IMR-90 (cell line): ENCODE data around the gene KIAA1586. TPM values are rescaled to one million over a fixed set of nuclear protein-coding genes. Genes with fewer than 3 reads are reported as not detected.

Source experiments
- ATAC-seq: fragments of 200-7000 bp; cut with Tn5 transposase; 2 replicates; pipeline ENCODE4 v1.9.1; 2020; ENCODE audit warnings: low read depth, mild to moderate bottlenecking, moderate library complexity
- BruUV-seq: library from RNA; stranded (reverse); fragments of 400-500 nt; replicated peaks from 2 replicates; lab custom pipeline; 2021; lab: Mats Ljungman, UMichigan
- CTCF ChIA-PET: fragments of 300-600 bp; formaldehyde crosslinking; extraction: SDS; loops from one replicate; lab custom pipeline; 2021; ENCODE audit warnings: antibody characterized with exemption; lab: Yijun Ruan, JAX
- POLR2A ChIA-PET: fragments of 300-600 bp; sonication (Branson Sonifier 250); formaldehyde crosslinking; loops from one replicate; lab custom pipeline; 2022; ENCODE audit warnings: antibody characterized with exemption; ENCODE audit not compliant: unreplicated experiment; lab: Charles Lee
- DNase-seq: peaks from one replicate; pipeline ENCODE4 v3.0.0; 2013
- H2AFZ ChIP-seq: replicated peaks from 2 replicates; pipeline ENCODE3; 2013; ENCODE audit warnings: low read length, mild to moderate bottlenecking; ENCODE audit not compliant: poor library complexity
- H2AK5ac ChIP-seq: 2 replicates; pipeline ENCODE4 v1.6.1; 2013; ENCODE audit warnings: low read depth, low read length, inconsistent platforms
- H2AK9ac ChIP-seq: replicated peaks from 2 replicates; pipeline ENCODE3; 2013; ENCODE audit warnings: mild to moderate bottlenecking, low read depth, low read length, moderate library complexity; ENCODE audit not compliant: poor library complexity
- H2BK120ac ChIP-seq: 2 replicates; pipeline ENCODE4 v1.6.1; 2013; ENCODE audit warnings: low read depth, low read length, inconsistent platforms
- H2BK15ac ChIP-seq: 3 replicates; pipeline ENCODE4 v1.6.1; 2013; ENCODE audit warnings: low read depth, low read length, inconsistent platforms
- H2BK20ac ChIP-seq: 2 replicates; pipeline ENCODE4 v1.6.1; 2013; ENCODE audit warnings: low read depth, mild to moderate bottlenecking, inconsistent platforms, low read length, moderate library complexity
- H2BK5ac ChIP-seq: 2 replicates; pipeline ENCODE4 v1.6.1; 2013; ENCODE audit warnings: mild to moderate bottlenecking, low read depth, low read length, inconsistent platforms; ENCODE audit not compliant: poor library complexity, severe bottlenecking
- H3K14ac ChIP-seq: replicated peaks from 2 replicates; pipeline ENCODE4 v1.6.1; 2013; ENCODE audit warnings: low read depth, low read length, inconsistent platforms
- H3K18ac ChIP-seq: 2 replicates; pipeline ENCODE4 v1.6.1; 2013; ENCODE audit warnings: low read depth, low read length, control low read depth
- H3K23ac ChIP-seq: 2 replicates; pipeline ENCODE4 v1.6.1; 2013; ENCODE audit warnings: low read depth, low read length, inconsistent platforms
- H3K27ac ChIP-seq: 2 replicates; pipeline ENCODE4 v1.5.1; 2013; ENCODE audit warnings: mild to moderate bottlenecking, control low read depth, low read length; ENCODE audit not compliant: insufficient read depth
- H3K27me3 ChIP-seq: 2 replicates; pipeline ENCODE4 v1.6.1; 2013; ENCODE audit warnings: low read length; ENCODE audit not compliant: control insufficient read depth, insufficient read depth
- H3K36me3 ChIP-seq: 2 replicates; pipeline ENCODE4 v1.6.1; 2013; ENCODE audit warnings: low read length, mixed read lengths; ENCODE audit not compliant: control insufficient read depth, insufficient read depth
- H3K4ac ChIP-seq: 2 replicates; pipeline ENCODE4 v1.6.1; 2013; ENCODE audit warnings: low read depth, low read length, inconsistent platforms
- H3K4me1 ChIP-seq: 2 replicates; pipeline ENCODE4 v1.6.1; 2013; ENCODE audit warnings: low read length, mixed read lengths; ENCODE audit not compliant: control insufficient read depth, insufficient read depth
- H3K4me2 ChIP-seq: 2 replicates; pipeline ENCODE4 v1.6.1; 2013; ENCODE audit warnings: low read depth, mild to moderate bottlenecking, control low read depth, low read length, moderate library complexity
- H3K4me3 ChIP-seq: 2 replicates; pipeline ENCODE4 v1.5.1; 2013; ENCODE audit warnings: low read depth, mild to moderate bottlenecking, control low read depth, low read length, moderate library complexity; ENCODE audit not compliant: insufficient read depth
- H3K56ac ChIP-seq: 2 replicates; pipeline ENCODE4 v1.6.1; 2013; ENCODE audit warnings: low read length, inconsistent platforms; ENCODE audit not compliant: insufficient read depth; ENCODE audit errors: extremely low read depth
- H3K79me1 ChIP-seq, 2 experiments: 2 replicates each; pipeline ENCODE4 v1.6.1; 2013; ENCODE audit warnings: low read length in 2 of 2, inconsistent platforms in 1 of 2, low read depth in 1 of 2
- H3K9ac ChIP-seq: 2 replicates; pipeline ENCODE4 v1.6.1; 2013; ENCODE audit warnings: low read depth, low read length, control low read depth
- H3K9me1 ChIP-seq: 2 replicates; pipeline ENCODE4 v1.6.1; 2013; ENCODE audit warnings: low read length, inconsistent platforms; ENCODE audit not compliant: insufficient read depth
- H3K9me3 ChIP-seq: 2 replicates; pipeline ENCODE4 v1.6.1; 2013; ENCODE audit warnings: low read length; ENCODE audit not compliant: control insufficient read depth, insufficient read depth
- H4K20me1 ChIP-seq: 2 replicates; pipeline ENCODE4 v1.6.1; 2013; ENCODE audit warnings: low read length, inconsistent platforms; ENCODE audit not compliant: insufficient read depth
- H4K5ac ChIP-seq: 2 replicates; pipeline ENCODE4 v1.6.1; 2013; ENCODE audit warnings: mild to moderate bottlenecking, low read depth, low read length, control low read depth
- H4K8ac ChIP-seq, 2 experiments: 2 replicates each; pipeline ENCODE4 v1.6.1; 2013; ENCODE audit warnings: low read depth in 2 of 2, low read length in 2 of 2, control low read depth in 1 of 2, inconsistent platforms in 1 of 2
- H4K91ac ChIP-seq: 2 replicates; pipeline ENCODE4 v1.6.1; 2013; ENCODE audit warnings: low read depth, low read length, inconsistent platforms; ENCODE audit not compliant: insufficient read depth
- CEBPB ChIP-seq: IDR thresholded peaks from 2 replicates; pipeline ENCODE4 v1.6.1; 2012; ENCODE audit warnings: low read depth, low read length, improper control_type of control experiment
- ELK1 ChIP-seq: fragments of 150-350 bp; IDR thresholded peaks from 2 replicates; pipeline ENCODE4 v1.6.1; 2016; ENCODE audit warnings: low read depth, mild to moderate bottlenecking, low read length, moderate library complexity, borderline replicate concordance
- MAZ ChIP-seq: IDR thresholded peaks from 2 replicates; pipeline ENCODE4 v1.6.1; 2012; ENCODE audit warnings: low read depth, mild to moderate bottlenecking, low read length, improper control_type of control experiment, moderate library complexity, borderline replicate concordance
- MXI1 ChIP-seq: IDR thresholded peaks from 2 replicates; pipeline ENCODE4 v1.6.1; 2012; ENCODE audit warnings: low read depth, mild to moderate bottlenecking, low read length, moderate library complexity, borderline replicate concordance
- SMC3 ChIP-seq: fragments of 150-350 bp; IDR thresholded peaks from 2 replicates; pipeline ENCODE4 v1.6.1; 2016; ENCODE audit warnings: low read depth, mild to moderate bottlenecking, antibody characterized with exemption, low read length, moderate library complexity
- WGBS, 2 experiments: methylation state at CpG; one replicate each; pipeline versions ENCODE4 v1.1.5 to v1.1.7; 2013; ENCODE audit warnings: missing lambda C conversion rate in 2 of 2; ENCODE audit not compliant: insufficient read length in 1 of 2; ENCODE audit errors: extremely low coverage in 2 of 2; 5-methylcytosine and 5-hydroxymethylcytosine counted together
- dilution Hi-C: fragments of 300-500 bp; cut with HindIII; formaldehyde crosslinking; loops from one replicate; pipeline ENCODE4 v1.14.3; 2018; ENCODE audit warnings: low sequenced_read_pairs; ENCODE audit not compliant: unreplicated experiment
- in situ Hi-C: fragments of 300-500 bp; cut with MboI; formaldehyde crosslinking; loops from 3 replicates; pipeline ENCODE4 v1.14.3; 2019; ENCODE audit warnings: low sequenced_read_pairs, inconsistent platforms, mixed read lengths
- intact Hi-C: fragments of 100-400 bp; cut with micrococcal nuclease; formaldehyde crosslinking; loops from 2 replicates; pipeline ENCODE4 v1.10.0; 2022
- polyA plus RNA-seq, 3 experiments: library from polyadenylated mRNA; depleted of rRNA; stranded (reverse); fragments of >200 nt; gene quantifications; 2 replicates each; pipeline ENCODE4 v1.2.3, GENCODE V29; 2012; ENCODE audit warnings: low replicate concordance in 1 of 3
- total RNA-seq: library from RNA; depleted of rRNA; stranded (reverse); fragments of >200 nt; gene quantifications from 2 replicates; pipeline ENCODE4 v1.2.3, GENCODE V29; 2012

The KIAA1586 gene
- total and polyA plus RNA-seq, 2 of the 4 experiments (the other 2 are of a cell fraction), result 3.6 to 3.8 TPM

- Histone ChIP-seq H2AK5ac (no peak overlapping the region), H3K4me2 (no peak overlapping the region), H3K27me3 (no peaks in the 10 kb centered on the region), H4K5ac (no peak overlapping the region), H2BK20ac (no peak overlapping the region), H3K56ac (no peak overlapping the region), H3K4me1 (no peaks in the 10 kb centered on the region; the same call in 1 of the 2 replicates), H3K9me3 (no peaks in the 10 kb centered on the region), H3K79me1 (peaks cover 5 to 11% of the 10 kb centered on the region in 2 experiments; a peak in 3 of 4 replicates), H3K9me1 (peaks cover 4% of the 10 kb centered on the region; the same call in 1 of the 2 replicates), H3K18ac (no peak overlapping the region), H2BK120ac (no peak overlapping the region), H3K23ac (no peak overlapping the region), H3K9ac (no peak overlapping the region), H2BK5ac (no peak overlapping the region), H4K8ac (no peak overlapping the region), H3K27ac (no peak overlapping the region), H4K91ac (no peak overlapping the region), H3K4ac (no peak overlapping the region), H2AK9ac (no peak overlapping the region), H2AFZ (no peak overlapping the region), H2BK15ac (no peak overlapping the region), H3K4me3 (no peak overlapping the region), H3K14ac (no peak overlapping the region), H3K36me3 (no peaks in the 10 kb centered on the region; the same call in none of the 2 replicates), H4K20me1 (no peaks in the 10 kb centered on the region)
- ChIA-PET CTCF (no interaction called here), POLR2A (no interaction called here)
- intact Hi-C loops (no loop called here), dilution Hi-C loops (no loop called here), in situ Hi-C loops (no loop called here)
- WGBS, 2 experiments, result 55% methylated on average over 2 of the region's 9 CpGs; no CpG with 5 or more reads in 1 of the 2 experiments
- no peak for DNase-seq
- no peak for ATAC-seq
- no peak for TF ChIP-seq MAZ
- no peak for TF ChIP-seq MXI1
- no peak for TF ChIP-seq SMC3
- TF ChIP-seq CEBPB, result no peak
- no peak for TF ChIP-seq ELK1
- no TSS peak for BruUV-seq
These were observed 23.4 kb downstream of the KIAA1586 start for GRCh38 chr6:57069920-57070331.
